Measurements from ENCODE around the gene RBM47.
"Not testable (repeated sequence)": the region's sequence is repeated elsewhere in the genome, so short reads cannot be mapped to it uniquely, and the experiment has no call there.

RBM47 gene

DNA sequence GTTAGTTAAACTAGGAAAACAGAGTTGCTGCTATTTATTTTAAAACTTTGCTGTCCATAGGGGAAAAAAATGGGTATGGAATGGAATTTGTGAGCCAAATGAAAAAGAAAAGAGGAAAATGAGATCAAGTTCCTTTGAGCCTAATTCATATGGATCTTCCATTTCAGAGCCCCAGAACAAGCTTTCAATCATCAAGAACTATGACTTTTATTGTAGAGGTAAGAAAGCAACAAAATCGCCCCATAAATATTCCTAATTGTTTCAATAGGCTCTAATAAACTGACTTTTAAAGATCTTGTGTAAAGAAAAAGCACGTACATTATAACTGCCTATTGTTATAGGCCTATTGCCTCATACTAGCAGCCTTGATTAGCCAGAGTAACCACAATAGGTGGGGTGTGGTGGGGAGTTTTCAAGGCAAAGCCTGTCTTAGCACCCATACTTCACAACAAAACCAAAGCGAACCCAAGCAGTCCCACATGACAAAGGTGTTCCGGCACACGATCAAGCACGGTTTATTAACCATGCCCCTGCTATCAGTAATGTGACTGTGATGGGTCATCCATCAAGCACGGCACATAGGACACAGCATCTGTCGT is 44.4 kb downstream of the RBM47 start:
- DNase-seq, result no peak

DNA sequence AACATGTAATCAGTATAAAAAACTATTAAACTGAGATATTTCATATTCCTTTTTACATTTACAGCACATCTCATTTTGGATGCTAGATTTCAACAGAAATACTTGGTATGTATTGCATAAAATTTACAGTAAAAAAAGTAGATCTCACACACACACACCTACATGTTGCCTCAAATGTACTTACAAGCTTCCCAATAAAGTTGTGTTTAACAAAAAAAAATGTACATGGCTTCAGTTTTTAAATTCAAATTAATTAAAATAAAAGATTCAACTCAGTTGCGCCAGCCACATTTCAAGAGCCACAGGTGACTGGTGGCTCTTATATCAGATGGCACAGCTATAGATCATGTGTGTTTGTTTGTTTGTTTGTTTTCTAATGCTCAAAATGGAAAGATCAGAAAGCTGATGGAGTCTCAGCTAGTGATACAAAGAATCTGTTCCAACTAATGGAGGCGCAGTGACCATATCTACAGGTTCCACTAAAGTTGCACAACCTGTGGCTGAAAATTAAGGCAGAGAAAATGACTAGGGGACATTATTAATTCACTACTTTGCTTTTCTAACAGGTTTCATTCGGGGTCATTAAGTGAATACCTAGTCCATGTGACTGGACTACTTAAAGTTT is 45.0 kb downstream of the RBM47 start:
- no peak for DNase-seq

DNA sequence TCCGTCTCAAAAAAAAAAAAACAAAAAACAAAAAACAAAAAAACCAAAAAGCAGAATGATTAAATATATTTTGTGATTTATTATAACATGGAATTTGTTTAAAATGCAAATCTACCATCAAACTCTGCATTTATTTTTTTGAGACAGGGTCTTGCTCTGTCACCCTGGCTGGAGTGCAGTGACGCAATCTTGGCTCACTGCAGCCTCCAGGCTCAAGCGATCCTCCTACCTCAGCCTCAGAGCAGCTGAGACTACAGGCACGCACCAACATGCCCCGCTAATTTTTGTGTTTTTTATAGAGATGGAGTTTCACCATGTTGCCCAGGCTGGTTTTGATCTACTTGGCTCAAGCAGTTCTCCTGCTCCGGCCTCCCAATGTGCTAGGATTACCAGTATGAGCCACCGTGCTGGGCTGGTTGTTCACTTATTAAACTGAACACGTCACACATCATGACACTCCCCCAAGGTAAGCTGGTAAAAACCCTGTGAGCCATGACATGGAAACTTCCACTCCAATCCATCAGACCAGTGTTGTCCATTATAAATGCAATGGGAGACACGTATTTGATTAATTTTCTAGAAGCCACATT is 45.7 kb downstream of the RBM47 start:
- DNase-seq, result no peak

DNA sequence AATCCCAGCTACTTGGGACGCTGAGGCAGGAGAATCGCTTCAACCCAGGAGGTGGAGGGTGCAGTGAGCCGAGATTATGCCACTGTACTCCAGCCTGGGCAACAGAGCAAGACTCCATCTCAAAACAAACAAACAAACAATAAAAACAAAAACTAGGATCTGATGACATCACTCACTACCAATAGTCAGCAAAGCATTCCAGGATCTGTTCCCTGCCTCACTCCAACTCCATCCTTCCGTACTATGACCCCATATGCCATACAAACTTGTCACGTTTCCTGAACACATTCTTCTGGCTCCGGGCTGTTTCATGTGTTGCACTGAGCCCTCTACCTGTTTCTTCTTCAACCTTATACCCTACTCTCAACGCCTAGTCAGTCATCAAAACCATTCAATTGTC is 47.3 kb downstream of the RBM47 start:
- no peak for DNase-seq

DNA sequence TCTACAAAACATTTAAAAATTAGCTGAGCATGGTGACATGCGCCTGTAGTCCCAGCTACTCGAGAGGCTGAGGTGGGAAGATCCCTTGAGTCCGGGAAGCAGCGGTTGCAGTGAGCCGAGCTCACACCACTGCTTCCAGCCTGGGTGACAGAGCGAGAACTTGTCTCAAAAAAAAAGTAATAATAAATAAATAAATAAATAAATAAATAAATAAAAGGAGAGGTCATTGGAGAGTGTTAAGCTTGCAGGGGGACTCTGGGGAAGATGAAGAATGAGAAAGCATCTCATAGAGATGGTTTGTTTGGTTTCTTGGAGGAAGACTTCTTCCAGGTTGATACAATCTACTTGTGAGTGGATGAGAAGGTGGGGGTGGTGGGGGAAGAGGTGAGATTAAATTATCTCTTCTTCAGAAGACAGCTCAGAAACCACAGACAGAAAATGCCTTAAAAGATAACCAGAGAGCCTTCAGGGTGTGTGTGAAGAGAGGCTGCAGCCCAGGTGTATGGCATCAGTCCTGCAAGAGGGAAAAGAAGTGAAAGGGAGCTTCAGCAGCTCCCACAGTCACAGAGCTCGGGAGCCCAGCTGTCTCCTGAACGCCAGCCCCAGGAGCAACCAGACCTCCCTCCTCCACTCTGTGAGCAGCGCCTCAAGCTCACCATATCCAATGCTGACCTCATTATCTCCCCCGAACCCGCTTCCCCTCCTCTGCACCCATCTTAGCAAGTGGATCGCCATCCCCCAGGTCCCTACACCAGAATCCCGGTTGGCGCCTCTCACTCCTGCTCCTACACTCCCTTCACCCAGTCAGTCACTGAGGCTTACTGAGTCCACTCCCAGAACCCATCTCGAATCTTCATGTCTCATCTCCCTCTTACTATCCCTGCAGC is 48.2 kb downstream of the RBM47 start:
- DNase-seq, result no peak

DNA sequence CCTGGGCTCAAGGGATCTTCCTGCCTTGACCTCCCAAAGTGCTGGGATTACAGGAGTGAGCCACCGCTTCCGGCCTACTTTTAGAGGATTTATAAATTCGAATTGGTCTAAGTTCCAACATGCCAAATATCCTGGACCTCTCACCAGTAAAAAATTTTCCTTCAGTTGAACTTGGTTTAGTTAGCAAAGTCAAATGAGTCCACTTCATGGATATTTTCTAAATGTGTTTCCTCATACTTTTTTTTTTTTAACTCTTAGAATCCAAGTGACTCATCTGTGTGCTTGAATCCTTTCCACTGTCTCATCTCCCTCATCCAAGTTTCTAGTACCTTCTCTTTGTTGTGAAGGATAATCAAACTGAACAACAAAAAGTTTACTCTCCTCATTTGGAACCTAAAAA is 49.7 kb downstream of the RBM47 start:
- no peak for DNase-seq

DNA sequence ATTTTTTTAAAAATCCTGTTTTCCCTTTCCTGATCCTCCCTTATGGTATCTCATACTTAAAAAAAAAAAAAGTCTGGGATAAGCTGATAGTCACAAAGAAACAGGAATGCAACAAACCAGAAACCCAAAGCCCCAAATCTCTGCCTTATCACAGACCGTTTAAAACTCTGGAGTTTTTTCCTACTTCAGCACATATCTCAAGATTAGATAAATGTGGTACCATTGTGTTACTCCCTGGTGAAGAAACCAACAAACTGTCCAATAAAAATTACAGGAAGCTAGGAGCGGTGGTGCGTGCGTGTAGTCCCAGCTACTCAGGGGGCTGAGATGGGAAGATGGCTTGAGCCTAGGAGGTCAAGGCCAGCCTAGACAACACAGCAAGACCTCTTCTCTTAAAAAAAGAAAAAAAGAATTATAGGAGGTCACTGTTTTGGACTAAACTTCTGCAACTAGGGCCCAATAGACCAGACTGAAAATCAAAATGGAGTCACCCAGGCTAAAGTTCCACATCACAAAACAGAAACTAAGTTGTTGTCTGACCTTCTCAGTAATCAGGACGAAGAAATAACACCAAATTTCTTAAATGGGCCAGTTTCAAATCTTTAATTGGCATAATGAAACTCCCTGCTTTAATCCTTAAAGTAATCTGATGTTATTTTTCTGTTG is 51.9 kb downstream of the RBM47 start:
- no peak for DNase-seq

DNA sequence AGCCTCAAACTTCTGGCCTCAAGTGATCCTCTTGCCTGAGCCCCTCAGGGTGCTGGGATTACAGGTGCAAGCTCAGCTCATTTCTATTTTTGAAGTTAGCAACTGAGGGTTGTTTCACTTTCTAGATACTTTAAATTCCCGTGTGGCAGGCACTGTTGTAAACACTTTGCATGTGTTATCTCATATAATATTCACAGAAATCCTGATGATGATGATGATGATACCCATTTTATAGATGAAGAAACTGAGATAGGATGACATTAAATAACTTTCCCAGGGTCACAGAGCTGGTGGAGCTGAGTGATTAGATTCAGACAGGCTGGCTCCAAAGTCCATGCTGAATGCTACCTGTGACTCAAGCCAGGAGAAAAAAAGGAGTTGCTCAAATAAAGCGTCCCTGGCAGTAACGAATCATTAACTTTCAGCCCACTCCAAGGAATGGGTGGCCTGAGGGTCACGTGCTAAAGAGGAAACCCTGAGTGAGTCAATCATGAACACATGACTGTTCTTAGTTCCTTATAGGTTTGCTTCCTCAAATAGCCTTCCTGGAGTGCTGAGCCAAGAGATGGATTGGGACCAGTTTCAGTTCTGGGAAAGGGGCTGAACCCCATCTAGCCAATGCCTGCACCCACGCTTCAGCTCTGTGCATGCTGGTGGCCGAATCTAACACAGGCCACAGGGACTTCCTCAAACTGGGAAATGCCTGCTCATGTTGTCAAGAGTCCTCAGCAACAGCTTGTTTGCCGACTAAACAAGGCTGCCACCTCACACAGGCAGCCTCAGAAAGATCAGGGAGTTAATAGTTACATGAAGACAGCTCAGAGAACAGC is 52.8 kb downstream of the RBM47 start:
- peak; percentile 82 for DNase-seq

DNA sequence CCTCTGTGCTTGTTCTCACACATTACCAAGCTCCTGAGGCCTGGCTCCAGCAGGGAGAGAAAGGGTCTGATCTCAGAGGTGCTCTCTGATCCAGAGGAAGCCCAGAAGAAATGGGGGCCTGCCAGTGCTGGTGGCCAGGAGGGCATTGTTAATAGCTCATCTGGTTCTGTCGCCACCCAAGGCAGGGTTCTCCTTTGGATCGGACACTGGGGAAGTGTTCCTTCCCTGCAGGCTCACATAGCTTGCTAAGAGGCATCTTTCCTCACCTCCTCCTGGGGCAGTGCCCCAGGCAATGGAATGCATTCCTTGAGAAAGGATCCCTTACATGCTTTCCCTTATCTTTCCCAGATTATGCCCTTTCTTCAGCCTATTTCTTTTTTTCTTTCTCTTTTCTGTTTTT is 53.8 kb downstream of the RBM47 start:
- DNase-seq, result no peak

DNA sequence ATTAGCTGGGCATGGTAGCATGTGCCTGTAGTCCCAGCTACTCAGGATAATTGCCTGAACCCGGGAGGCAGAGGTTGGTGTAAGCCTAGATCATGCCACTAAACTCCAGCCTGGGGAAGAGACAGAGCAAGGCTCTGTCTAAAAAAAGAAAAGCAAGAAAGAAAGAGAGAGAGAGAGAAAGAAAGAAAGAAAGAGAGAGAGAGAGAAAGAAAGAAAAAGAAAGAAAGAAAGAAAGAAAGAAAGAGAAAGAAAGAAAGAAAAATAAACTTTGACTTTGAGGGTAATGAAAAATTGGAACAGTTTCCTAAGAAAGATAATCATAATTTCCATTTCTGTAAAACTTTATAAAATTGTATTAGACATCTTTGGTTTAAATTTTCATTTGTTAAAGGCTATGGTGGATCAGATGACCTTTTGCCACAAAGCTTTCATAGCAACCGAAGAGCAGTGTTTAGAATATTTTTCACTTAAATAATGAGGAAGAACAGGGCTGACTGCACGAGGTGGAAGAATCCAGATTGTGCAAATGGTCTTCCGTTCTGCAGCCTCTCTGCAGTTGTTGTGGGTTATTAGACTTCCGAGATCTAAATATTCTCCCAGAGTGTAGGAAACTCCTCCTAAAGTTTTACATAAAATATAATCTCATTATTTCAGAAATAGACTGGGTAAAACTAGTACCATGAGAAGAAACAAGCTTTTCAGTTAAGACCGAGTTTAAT is 55.9 kb downstream of the RBM47 start:
- DNase-seq, result no peak

DNA sequence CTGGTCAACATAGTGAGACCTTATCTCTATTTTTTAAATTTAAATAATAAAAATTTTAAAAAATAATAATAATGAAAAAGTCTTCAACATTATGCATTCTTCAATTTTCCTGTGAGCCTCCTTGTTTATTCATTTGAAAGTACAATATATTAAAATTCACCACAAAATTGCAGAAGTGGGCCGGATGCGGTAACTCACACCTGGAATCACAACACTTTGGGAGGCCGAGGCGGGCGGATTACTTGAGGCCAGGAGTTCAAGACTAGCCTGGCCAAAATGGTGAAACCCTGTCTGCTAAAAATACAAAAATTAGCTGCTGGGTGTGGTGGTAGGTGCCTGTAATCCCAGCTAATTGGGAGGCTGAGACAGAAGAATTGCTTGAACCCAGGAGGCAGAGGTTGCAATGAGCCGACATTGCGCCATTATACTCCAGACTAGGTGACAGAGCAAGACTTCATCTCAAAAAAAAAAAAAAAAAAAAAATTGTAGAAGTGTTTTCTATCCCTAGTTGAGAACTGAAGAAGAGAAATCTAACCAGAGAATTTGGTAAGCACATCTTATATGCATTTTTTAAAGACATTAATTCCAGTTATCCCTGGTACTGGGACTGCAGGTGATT is 56.9 kb downstream of the RBM47 start:
- no peak for DNase-seq

DNA sequence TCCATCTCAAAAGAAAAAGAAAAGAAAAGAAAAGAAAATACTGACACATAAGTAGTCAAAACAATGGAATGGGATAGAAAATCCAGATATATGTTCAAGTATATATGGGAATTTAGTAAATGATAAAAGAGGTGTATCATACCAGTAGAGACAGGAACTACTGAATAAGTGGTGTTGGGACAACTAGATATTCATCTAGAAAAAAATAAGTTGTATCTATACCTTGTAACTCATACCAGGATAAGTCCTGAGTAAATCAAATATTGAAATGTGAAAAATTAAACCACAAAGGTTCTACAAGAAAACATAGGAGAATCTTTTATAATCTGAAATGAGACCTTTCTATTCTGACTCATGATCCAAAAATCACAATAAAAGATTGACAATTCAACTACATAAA is 58.5 kb downstream of the RBM47 start:
- no peak for DNase-seq

DNA sequence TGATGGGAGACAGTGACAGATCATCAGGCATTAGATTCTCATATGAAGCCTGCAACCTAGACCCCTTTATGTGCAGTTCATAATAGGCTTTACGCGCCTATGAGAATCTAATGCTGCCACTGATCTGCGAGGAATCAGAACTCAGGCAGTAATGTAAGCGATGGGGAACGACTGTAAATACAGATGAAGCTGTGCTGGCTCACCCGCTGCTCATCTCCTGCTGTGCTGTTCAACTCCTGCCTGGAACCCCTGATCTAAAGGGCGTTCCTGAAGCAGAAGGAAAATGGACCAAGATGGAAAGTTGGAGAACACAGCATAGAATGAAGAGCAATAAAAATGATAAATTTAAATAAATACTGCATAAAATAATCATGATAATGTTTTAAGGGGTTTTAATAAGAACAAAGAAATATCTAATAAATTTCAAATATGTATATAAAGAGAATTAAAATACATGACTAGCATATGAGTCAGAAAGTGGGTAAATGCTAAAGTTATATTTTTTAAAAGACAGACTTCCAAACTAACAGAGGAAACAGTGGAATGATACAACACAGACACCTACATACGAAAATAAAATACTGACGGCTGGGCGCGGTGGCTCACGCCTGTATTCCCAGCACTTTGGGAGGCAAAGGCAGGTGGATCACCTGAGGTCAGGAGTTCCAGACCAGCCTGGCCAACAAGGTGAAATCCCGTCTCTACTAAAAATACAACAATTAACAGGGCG is 59.2 kb downstream of the RBM47 start:
- peak; percentile 13 for DNase-seq

DNA sequence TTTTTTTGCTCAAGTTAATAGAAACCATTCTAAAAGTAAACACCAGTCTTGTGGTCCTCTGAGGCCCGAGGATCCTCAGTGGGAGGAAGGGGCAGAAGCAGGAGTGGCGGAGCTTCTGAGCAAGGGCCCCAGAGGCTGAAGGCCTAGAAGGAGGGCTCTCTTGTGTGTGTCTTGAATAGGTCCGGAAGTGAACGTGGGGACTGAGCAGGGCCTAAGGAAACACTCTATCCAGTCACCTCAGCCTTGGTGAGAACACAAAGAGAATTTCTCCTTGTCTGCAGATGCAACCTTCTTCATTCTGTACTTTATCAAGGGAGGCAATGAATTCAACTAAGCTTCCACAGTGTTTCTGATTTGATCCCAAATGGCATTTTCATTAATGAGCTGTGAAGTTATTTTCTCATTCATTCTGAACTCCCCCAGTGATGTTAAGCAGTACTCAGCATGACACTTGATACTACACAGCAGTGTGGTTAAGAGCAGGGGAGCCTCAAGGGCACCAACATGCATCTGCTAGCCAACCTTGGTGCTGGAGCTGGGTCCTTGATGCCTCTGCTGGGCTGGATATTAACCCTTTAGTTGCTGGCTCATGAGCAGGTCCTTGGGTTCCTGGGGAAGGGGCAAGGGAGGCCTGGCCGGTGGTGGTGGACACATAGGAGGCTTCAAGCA is 64.7 kb downstream of the RBM47 start:
- DNase-seq, result peak; percentile 21

DNA sequence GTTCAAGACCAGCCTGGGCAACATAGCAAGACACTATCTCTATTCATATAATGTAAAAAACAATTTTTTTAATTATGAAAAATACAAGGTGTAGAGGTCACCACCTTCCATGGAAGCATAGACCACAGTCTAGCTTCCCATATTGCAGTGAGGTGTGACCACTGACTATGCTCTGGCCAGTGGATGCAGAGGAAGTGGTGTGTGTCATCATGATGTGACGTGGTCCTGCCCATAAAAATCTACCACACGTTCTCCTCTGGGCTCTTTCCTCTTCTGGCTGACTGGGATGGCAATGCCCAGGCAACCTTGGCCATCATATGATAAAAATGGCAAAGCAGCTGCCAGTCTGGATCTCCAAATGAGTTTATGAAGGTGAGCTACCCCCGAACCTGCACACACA is 65.7 kb downstream of the RBM47 start:
- DNase-seq, result no peak

DNA sequence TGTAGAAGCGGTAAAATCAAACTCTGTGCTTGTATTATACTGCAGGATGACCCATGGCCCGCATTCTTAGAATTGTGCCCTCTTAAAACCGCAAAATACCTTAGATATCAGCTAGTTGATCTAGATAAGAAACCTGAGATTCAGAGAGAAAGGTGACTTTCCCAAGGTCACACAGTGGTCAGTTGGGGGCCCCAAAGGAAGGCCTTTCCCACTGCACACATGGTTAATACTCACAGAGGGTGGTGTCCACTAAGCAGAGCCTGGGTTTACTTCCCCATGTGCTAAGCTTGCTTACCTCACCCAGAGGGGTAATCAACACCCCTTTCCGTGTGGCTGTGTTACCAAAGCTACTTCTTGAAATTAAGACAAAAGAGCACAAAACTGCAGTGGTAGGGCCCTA is 66.3 kb downstream of the RBM47 start:
- no peak for DNase-seq

DNA sequence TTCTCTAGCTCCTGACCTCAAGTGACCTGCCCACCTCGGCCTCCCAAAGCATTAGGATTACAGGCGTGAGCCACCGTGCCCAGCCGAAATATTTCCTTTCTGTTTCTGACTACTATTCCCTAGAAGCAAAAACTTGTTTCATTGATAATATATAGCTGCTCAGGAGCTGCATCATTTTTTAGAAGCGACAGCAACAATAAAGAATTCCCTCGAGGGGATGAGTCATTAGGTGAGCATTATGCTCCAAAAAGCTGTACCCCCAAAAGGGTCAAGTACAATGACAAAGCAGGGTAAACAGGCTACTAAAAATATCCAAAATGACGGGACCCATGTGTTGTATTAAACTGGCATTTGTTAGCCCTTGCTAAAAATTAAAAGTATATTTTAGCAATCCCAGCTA is 67.0 kb downstream of the RBM47 start:
- peak; percentile 11 for DNase-seq

DNA sequence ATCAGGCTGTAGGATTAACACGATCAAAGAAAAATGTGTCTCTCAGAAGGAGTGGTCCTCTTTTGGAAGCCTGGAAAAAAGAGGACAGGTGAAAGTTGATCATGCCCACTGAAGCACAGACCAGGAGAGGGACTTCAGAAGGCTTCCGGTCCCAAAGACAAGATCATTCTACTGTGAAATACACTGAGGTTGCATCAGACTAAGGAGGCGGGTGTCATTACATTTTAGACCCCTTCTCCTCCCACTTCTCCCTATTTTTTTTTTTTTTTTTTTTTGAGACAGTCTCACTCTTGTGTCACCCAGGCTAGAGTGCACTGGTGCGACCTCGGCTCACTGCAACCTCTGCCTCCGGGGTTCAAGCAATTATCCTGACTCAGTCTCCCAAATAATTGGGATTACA is 67.5 kb downstream of the RBM47 start:
- no peak for DNase-seq

DNA sequence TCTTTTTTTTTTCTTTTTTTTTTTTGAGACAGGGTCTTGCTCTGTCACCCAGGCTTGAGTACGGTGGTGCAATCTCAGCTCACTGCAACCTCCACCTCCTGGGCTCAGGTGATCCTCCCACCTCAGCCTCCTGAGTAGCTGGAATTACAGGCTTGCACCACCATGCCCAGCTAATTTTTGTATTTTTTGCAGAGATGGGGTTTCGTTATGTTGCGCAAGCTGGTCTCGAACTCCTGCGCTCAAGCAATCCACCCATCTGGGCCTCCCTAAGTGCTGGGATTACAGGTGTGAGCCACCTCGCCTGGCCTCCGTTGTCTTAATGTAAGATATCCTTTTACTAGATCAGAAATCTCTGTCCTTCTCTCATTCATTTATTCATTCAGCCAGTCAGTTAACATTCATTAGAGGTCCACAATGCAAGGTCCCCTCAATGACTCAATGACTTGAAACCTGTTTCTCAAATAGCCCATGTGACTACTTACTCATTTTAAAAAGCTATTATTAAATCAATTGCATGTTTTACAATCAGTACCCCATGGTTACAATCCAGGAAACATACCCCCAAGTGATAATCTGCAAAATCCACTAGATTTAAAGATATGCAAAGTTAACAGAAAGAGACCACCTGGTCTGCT is 68.0 kb downstream of the RBM47 start:
- DNase-seq, result not testable (repeated sequence)

All from NCI-H69 (cell line).